ENCODE measurements around the gene SEMA6C. TPM values are rescaled to one million over a fixed set of nuclear protein-coding genes. Genes with fewer than 3 reads are reported as not detected.

SEMA6C gene, protein sequence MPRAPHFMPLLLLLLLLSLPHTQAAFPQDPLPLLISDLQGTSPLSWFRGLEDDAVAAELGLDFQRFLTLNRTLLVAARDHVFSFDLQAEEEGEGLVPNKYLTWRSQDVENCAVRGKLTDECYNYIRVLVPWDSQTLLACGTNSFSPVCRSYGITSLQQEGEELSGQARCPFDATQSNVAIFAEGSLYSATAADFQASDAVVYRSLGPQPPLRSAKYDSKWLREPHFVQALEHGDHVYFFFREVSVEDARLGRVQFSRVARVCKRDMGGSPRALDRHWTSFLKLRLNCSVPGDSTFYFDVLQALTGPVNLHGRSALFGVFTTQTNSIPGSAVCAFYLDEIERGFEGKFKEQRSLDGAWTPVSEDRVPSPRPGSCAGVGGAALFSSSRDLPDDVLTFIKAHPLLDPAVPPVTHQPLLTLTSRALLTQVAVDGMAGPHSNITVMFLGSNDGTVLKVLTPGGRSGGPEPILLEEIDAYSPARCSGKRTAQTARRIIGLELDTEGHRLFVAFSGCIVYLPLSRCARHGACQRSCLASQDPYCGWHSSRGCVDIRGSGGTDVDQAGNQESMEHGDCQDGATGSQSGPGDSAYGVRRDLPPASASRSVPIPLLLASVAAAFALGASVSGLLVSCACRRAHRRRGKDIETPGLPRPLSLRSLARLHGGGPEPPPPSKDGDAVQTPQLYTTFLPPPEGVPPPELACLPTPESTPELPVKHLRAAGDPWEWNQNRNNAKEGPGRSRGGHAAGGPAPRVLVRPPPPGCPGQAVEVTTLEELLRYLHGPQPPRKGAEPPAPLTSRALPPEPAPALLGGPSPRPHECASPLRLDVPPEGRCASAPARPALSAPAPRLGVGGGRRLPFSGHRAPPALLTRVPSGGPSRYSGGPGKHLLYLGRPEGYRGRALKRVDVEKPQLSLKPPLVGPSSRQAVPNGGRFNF
- total RNA-seq, result 2.0 and 3.1 TPM in 2 replicates

DNA sequence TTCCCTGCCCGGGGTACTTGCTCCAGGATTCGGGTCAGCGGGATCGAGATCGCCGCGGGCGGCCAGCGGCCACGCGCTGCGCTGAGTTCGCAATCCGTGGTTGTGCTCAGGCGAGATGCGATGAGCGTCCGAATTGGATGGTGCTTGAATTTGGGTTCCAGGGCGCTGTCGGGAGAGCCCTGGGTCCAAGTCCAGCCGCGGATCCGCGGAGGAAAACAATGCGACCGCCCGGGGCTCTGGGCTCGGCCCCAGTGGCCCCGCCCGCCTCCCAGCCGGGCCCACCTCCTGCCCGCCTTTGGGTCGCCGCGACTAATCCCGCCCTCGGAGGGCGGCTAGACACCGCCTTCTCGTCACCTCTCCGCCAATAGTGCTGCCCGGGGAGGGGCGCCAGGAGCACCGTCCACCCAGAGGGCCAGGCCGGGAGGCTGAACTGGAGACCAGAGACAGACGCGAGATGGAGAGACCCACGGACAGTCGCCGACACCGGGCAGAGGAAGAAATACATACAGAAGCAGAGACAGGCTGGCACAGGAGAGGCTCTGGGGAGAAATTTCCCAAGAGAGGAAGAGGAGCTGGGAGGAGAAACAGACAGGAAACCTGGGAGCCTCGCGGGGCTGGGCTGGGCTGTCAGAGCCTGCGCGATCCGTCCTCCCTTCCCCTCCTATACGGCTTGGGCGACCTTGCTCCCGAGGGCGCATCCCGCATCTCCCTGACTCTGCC, at the start of gene SEMA6C:
TSS of gene SEMA6C (minus strand) at position 220 of the 720 bp plus-strand sequence. CDS start 4,010 bp downstream, outside the sequence.

DNA sequence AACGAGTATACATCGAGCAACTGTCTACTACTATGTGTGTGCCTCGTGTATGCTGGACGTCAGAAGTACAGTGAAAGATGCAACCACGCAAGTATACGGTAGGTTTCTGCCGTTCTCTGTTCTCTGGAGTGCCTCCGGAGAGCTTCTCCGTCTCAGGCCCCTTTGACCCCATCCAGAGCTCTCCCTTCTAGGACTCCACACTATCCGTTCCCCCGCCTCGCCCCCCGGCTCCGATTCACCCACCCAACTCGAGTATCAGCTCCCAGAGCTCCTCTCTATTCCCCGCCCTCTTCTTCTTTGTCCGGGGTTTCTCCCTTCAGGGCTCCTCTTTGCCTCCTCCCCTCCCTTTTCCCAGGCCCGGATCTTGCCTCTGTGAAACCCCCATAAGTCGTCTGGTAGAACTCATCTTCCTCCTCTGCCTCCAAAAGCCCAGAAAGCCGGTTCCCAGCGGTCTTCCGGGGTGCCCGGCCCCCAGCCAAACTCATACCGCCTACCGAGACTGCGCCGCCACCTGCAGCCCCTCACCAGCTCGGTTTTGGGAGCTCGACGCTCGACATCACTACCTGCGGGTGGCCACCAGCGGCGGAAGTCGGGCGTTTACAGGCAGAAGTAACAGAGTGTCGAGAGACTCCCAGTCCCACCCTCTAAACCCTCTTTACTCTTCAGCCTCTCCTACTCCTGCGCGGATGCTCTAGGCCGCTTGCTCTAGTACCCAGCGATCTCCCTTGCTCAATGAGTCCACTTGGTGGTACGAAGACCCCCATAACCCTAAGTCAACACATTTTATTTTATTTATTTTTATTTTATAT, 43.4 kb upstream of the SEMA6C start, which contains the start of gene VPS72:
TSS of gene VPS72 (minus strand) at position 561 of the 809 bp plus-strand sequence. CDS start at position 485, 76 bp downstream.

DNA sequence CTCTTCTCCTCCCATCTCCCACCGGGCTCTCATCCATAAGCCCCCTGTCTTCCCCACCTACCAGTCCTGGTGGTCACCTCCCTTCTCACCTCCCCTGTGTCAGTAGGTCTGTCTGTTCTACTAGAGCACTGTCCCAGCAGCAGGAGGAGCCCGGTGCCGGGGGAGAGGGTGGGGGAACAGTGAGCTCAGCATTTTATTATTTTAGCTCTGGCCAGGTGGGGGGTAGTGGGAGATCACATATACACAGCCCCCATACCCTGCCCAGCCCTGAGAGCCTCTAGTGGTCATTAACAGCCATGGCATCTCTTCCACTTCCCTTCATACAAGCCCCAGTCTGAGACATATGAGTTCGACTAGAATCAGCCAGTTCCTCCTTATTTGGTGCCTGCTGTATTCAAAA, 29.4 kb upstream of the SEMA6C start, which contains the start of gene TMOD4:
TSS of gene TMOD4 (minus strand) at position 119 of the 400 bp plus-strand sequence. CDS start 1,106 bp downstream, outside the sequence.

DNA sequence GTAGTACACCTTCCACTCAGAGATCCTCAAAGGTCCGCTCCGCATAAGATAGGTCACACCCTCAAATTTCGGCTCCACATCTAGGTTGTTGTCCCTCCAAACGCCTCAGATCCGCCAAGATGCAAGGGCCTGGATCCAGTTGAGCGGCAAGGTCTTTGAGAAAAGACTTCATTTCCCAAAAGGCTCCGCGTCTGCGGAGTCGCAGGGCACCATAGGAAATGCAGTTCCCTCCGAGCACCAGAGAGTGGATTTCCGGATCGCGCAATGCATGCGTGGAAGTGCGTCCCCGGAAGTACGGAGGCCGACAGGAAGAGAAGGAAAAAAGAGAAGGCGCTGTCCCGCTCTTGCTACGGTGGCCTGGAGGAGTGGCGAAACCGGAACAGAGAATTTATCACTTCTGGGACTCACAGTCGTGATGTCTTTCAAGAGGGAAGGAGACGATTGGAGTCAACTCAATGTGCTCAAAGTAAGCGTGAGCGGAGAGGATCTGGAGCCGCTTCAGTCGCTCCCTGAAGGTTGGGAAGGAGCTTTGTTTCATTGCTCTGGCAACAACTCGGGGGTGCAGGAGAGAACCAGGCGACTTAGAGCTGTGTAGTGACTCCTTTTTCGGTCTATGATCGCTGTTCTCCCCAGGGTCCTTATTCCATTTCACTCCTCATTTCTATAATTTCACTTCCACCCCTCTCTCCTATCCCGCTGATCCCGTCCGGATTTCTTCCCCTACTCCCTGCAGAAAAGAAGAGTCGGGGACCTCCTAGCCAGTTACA, 19.5 kb upstream of the SEMA6C start, which contains the start of the genes LYSMD1 and SCNM1:
TSS of gene LYSMD1 (minus strand) at position 165 of the 767 bp plus-strand sequence. CDS start 644 bp downstream, outside the sequence.
TSS of gene SCNM1 (plus strand) at position 407 of the 767 bp plus-strand sequence. CDS start at position 416, 9 bp downstream.

DNA sequence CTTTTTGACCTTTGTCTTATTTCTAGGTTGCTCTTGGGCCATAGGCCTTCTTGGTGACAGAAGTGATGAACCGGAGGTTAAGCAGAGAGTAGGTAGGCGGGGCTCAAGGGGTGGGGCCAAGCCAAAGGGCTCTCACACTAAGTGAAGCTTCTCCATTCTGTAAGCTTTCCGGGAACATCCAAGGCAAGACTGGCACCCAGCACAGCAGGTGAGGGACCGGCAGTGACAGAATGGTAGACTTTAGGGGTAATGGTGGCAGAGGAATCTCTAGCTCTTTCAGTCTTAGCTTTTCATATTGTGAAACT, 10.0 kb upstream of the SEMA6C start, which contains the start of gene TNFAIP8L2:
TSS of gene TNFAIP8L2 (plus strand) at position 135 of the 305 bp plus-strand sequence. CDS start 2,049 bp downstream, outside the sequence.

Other genes with a start within 250 kb of the SEMA6C start
- 17.7 and 26.5 TPM in 2 replicates for gene SETDB1, start 220.3 kb downstream of the SEMA6C start, total RNA-seq
- gene CERS2, start 171.8 kb downstream of the SEMA6C start, total RNA-seq, result 121 and 138 TPM in 2 replicates
- gene ANXA9, start 164.3 kb downstream of the SEMA6C start, total RNA-seq, result not detected in 2 replicates
- gene MINDY1, start 139.7 kb downstream of the SEMA6C start, total RNA-seq, result 3.8 and 10.7 TPM in 2 replicates
- 19.0 and 19.9 TPM in 2 replicates for gene PRUNE1, start 138.2 kb downstream of the SEMA6C start, total RNA-seq
- 0.49 TPM in 1 of 2 replicates, not detected in the other for gene BNIPL, start 110.0 kb downstream of the SEMA6C start, total RNA-seq
- 0.72 and 1.8 TPM in 2 replicates for gene C1orf56, start 98.9 kb downstream of the SEMA6C start, total RNA-seq
- 41.9 and 42.8 TPM in 2 replicates for gene CDC42SE1, start 87.0 kb downstream of the SEMA6C start, total RNA-seq
- 1.8 and 2.1 TPM in 2 replicates for gene MLLT11, start 86.2 kb downstream of the SEMA6C start, total RNA-seq
- 11.8 and 14.1 TPM in 2 replicates for gene GABPB2, start 75.9 kb downstream of the SEMA6C start, total RNA-seq
- not detected in 2 replicates for gene TNFAIP8L2, start 10.0 kb upstream of the SEMA6C start, total RNA-seq
- gene LYSMD1, start 19.3 kb upstream of the SEMA6C start, total RNA-seq, result 7.6 and 8.7 TPM in 2 replicates
- gene SCNM1, start 19.5 kb upstream of the SEMA6C start, total RNA-seq, result 25.1 and 30.7 TPM in 2 replicates
- not detected in 2 replicates for gene TMOD4, start 29.4 kb upstream of the SEMA6C start, total RNA-seq
- gene VPS72, start 43.6 kb upstream of the SEMA6C start, total RNA-seq, result 33.4 and 60.7 TPM in 2 replicates
- gene PIP5K1A, start 51.9 kb upstream of the SEMA6C start, total RNA-seq, result 42.6 and 49.4 TPM in 2 replicates
- 120 and 130 TPM in 2 replicates for gene PSMD4, start 108.1 kb upstream of the SEMA6C start, total RNA-seq
- 17.5 and 17.7 TPM in 2 replicates for gene ZNF687, start 135.7 kb upstream of the SEMA6C start, total RNA-seq
- 36.8 and 37.0 TPM in 2 replicates for gene PI4KB, start 180.8 kb upstream of the SEMA6C start, total RNA-seq
- gene RFX5, start 200.6 kb upstream of the SEMA6C start, total RNA-seq, result 16.8 and 24.1 TPM in 2 replicates
- 65.3 and 69.2 TPM in 2 replicates for gene SELENBP1, start 226.1 kb upstream of the SEMA6C start, total RNA-seq